GM12892 (cell line): ENCODE results near the gene TOGARAM1.

Experiments
- POLR2AphosphoS5 ChIP-seq: IDR thresholded peaks from 2 replicates; pipeline ENCODE4 v1.6.1; 2011; ENCODE audit warnings: low read depth, low read length, control low read depth
- TAF1 ChIP-seq: IDR thresholded peaks from 2 replicates; pipeline ENCODE4 v1.6.1; 2011; ENCODE audit warnings: low read depth, mild to moderate bottlenecking, control low read depth, low read length, borderline replicate concordance

DNA sequence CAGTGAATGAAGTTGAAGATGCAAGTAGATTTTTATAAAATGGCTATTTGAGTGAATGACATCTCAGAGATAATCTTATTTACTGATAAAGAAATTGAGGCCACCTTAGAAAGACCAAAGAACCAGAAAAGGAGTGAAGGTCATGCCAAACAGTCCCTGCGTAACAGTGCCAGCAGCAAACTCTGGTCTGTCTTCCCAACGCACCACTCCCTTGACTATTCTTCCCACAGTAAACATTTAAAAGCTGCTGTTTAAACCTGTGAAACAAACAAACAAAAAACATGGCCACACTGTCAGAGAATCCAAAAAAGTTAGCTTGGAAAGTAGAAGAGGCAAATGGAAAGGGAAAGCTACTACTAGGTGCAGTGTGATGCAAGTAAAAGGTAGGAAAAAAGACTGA, 120.4 kb downstream of the TOGARAM1 start:
- TF ChIP-seq POLR2AphosphoS5 (no peak), TAF1 (no peak)
